Measurements from ENCODE around the gene OR10A5. TPM values are rescaled to one million over a fixed set of nuclear protein-coding genes. Genes with fewer than 3 reads are reported as not detected.

The OR10A5 gene
- total and polyA plus RNA-seq, 2 experiments from 2014 or later, result 0.37 TPM; not detected in 1

DNA sequence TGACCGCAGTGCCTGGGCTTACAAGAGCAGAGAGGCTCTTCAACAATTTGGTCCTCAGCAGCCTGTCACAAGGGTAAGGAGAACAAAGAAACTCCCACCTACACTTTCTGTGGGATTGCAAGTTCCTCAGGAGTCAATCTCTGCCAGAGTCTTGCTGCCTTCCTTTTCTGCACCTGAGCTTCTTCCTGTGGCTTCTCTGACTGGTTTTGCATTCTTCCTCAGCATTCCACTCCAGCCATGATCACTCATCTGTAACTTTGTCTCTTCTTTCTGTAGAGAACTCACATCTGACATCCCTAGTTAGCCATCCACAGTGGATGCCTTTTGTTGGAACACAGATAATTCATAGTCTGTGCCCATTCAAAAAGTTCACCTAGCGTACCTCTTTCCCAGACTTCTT, 31.8 kb upstream of the OR10A5 start (continued):
- TF ChIP-seq EZH2 (IDR thresholded peaks at IDR 0.05; ENCODE audit: low read depth, unreplicated experiment) (no peak), CREB1 (CRISPR knock-in tag; IDR thresholded peaks at IDR 0.05; ENCODE audit: low read depth) (no peak)

GRCh38 chr11:6817694-6818093, 27.8 kb upstream of the OR10A5 start:
- no peaks in the 10 kb centered on the region for H3K79me2 ChIP-seq (replicated peaks; ENCODE audit: insufficient read depth)
- H3K27me3 ChIP-seq (ENCODE audit: insufficient read depth), result no peaks in the 10 kb centered on the region
- Mint-ChIP-seq H3K4me3 (no peak overlapping the region), H3K36me3 (ENCODE audit: low read depth) (peaks cover 10% of the 10 kb centered on the region), H3K4me1 (peaks cover 4% of the 10 kb centered on the region; the same call in 1 of the 3 replicates), H3K9me3 (peaks cover 18% of the 10 kb centered on the region; the same call in 2 of the 3 replicates), H3K27me3 (ENCODE audit: insufficient read depth, low read depth, poor library complexity) (peaks cover under 1% of the 10 kb centered on the region), H3K27ac (no peak overlapping the region)
- no peak overlapping the region for H3K27ac ChIP-seq (ENCODE audit: low read depth)
- H3K9me2 ChIP-seq (ENCODE audit: insufficient read depth), result no peaks in the 10 kb centered on the region
- peak; percentile 70 for DNase-seq (ENCODE audit: low spot score)
- no peaks in the 10 kb centered on the region for H3F3A ChIP-seq (replicated peaks; ENCODE audit: low read depth)
- H3K36me3 ChIP-seq (ENCODE audit: insufficient read depth), result no peaks in the 10 kb centered on the region
- no peaks in the 10 kb centered on the region for H3K4me1 ChIP-seq (ENCODE audit: insufficient read depth)
- H3K4me3 ChIP-seq, result no peak overlapping the region
- no peaks in the 10 kb centered on the region for H4K20me1 ChIP-seq (replicated peaks; ENCODE audit: insufficient read depth)
- no peak for TF ChIP-seq NANOG (IDR thresholded peaks at IDR 0.05; ENCODE audit: borderline replicate concordance)
- TF ChIP-seq, protein P1, sequence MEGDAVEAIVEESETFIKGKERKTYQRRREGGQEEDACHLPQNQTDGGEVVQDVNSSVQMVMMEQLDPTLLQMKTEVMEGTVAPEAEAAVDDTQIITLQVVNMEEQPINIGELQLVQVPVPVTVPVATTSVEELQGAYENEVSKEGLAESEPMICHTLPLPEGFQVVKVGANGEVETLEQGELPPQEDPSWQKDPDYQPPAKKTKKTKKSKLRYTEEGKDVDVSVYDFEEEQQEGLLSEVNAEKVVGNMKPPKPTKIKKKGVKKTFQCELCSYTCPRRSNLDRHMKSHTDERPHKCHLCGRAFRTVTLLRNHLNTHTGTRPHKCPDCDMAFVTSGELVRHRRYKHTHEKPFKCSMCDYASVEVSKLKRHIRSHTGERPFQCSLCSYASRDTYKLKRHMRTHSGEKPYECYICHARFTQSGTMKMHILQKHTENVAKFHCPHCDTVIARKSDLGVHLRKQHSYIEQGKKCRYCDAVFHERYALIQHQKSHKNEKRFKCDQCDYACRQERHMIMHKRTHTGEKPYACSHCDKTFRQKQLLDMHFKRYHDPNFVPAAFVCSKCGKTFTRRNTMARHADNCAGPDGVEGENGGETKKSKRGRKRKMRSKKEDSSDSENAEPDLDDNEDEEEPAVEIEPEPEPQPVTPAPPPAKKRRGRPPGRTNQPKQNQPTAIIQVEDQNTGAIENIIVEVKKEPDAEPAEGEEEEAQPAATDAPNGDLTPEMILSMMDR (conservative IDR thresholded peaks at IDR 0.05; ENCODE audit: low read depth in 2 of 2), result peak; percentile 46 to 62
- no peak for TF ChIP-seq STAT1 (IDR thresholded peaks at IDR 0.05; ENCODE audit: unreplicated experiment)
- no peak overlapping the region for H2AFZ ChIP-seq
- no peak overlapping the region for H3K4me2 ChIP-seq
- ATAC-seq, result peak; percentile 100

DNA sequence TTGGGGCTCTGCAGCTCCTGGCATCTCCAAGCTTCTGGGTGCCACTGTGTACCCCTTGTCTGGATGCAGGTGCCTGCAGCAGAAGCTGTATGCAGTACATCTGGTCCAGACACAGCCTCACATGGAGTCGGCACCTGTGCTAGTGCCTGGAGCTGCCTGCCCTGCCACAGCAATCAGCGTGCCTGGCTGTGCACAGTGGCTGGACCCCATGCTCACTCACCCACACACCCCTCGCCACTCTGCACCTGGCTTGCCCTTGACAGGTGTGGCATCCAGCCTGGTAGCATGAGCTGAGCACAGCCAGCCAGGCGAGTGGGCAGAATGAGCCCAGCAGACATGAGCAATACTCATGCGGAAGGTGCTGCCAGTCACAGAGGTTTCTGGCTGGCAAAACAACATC, 26.5 kb upstream of the OR10A5 start:
- H3K9me3 Mint-ChIP-seq, result peaks cover 18% of the 10 kb centered on the region; the same call in 2 of the 3 replicates
- no peak overlapping the region for H3K27ac ChIP-seq (ENCODE audit: low read depth)
- no peak overlapping the region for H3K4me3 Mint-ChIP-seq
- no peak overlapping the region for H3K27ac Mint-ChIP-seq
- no peaks in the 10 kb centered on the region for H3K27me3 ChIP-seq (ENCODE audit: insufficient read depth)
- H3K36me3 ChIP-seq (ENCODE audit: insufficient read depth), result no peaks in the 10 kb centered on the region
- H3K4me1 Mint-ChIP-seq, result peaks cover 4% of the 10 kb centered on the region; the same call in 1 of the 3 replicates
- DNase-seq (ENCODE audit: low spot score) (no peak), ATAC-seq (no peak)
- H3K4me3 ChIP-seq, result no peak overlapping the region
- no peaks in the 10 kb centered on the region for H3F3A ChIP-seq (replicated peaks; ENCODE audit: low read depth)
- no peaks in the 10 kb centered on the region for H3K9me2 ChIP-seq (ENCODE audit: insufficient read depth)
- H3K36me3 Mint-ChIP-seq (ENCODE audit: low read depth), result peaks cover 10% of the 10 kb centered on the region
- no peak overlapping the region for H2AFZ ChIP-seq
- H3K79me2 ChIP-seq (replicated peaks; ENCODE audit: insufficient read depth), result no peaks in the 10 kb centered on the region
- H3K27me3 Mint-ChIP-seq (ENCODE audit: insufficient read depth, low read depth, poor library complexity), result no peaks in the 10 kb centered on the region
- H4K20me1 ChIP-seq (replicated peaks; ENCODE audit: insufficient read depth), result no peaks in the 10 kb centered on the region
- no peak overlapping the region for H3K4me2 ChIP-seq
- no peaks in the 10 kb centered on the region for H3K4me1 ChIP-seq (ENCODE audit: insufficient read depth)
- TF ChIP-seq ZNF331 (CRISPR knock-in tag; IDR thresholded peaks at IDR 0.05; ENCODE audit: low read depth) (no peak), ZNF114 (CRISPR knock-in tag; IDR thresholded peaks at IDR 0.05) (no peak), JUNB (IDR thresholded peaks at IDR 0.05; ENCODE audit: unreplicated experiment) (no peak), EZH2phosphoT487 (IDR thresholded peaks at IDR 0.05; ENCODE audit: unreplicated experiment) (no peak), NANOG (IDR thresholded peaks at IDR 0.05; ENCODE audit: borderline replicate concordance) (no peak)
- TF ChIP-seq, protein P2, sequence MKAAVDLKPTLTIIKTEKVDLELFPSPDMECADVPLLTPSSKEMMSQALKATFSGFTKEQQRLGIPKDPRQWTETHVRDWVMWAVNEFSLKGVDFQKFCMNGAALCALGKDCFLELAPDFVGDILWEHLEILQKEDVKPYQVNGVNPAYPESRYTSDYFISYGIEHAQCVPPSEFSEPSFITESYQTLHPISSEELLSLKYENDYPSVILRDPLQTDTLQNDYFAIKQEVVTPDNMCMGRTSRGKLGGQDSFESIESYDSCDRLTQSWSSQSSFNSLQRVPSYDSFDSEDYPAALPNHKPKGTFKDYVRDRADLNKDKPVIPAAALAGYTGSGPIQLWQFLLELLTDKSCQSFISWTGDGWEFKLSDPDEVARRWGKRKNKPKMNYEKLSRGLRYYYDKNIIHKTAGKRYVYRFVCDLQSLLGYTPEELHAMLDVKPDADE (IDR thresholded peaks at IDR 0.05), result no peak
- TF ChIP-seq, protein P3, sequence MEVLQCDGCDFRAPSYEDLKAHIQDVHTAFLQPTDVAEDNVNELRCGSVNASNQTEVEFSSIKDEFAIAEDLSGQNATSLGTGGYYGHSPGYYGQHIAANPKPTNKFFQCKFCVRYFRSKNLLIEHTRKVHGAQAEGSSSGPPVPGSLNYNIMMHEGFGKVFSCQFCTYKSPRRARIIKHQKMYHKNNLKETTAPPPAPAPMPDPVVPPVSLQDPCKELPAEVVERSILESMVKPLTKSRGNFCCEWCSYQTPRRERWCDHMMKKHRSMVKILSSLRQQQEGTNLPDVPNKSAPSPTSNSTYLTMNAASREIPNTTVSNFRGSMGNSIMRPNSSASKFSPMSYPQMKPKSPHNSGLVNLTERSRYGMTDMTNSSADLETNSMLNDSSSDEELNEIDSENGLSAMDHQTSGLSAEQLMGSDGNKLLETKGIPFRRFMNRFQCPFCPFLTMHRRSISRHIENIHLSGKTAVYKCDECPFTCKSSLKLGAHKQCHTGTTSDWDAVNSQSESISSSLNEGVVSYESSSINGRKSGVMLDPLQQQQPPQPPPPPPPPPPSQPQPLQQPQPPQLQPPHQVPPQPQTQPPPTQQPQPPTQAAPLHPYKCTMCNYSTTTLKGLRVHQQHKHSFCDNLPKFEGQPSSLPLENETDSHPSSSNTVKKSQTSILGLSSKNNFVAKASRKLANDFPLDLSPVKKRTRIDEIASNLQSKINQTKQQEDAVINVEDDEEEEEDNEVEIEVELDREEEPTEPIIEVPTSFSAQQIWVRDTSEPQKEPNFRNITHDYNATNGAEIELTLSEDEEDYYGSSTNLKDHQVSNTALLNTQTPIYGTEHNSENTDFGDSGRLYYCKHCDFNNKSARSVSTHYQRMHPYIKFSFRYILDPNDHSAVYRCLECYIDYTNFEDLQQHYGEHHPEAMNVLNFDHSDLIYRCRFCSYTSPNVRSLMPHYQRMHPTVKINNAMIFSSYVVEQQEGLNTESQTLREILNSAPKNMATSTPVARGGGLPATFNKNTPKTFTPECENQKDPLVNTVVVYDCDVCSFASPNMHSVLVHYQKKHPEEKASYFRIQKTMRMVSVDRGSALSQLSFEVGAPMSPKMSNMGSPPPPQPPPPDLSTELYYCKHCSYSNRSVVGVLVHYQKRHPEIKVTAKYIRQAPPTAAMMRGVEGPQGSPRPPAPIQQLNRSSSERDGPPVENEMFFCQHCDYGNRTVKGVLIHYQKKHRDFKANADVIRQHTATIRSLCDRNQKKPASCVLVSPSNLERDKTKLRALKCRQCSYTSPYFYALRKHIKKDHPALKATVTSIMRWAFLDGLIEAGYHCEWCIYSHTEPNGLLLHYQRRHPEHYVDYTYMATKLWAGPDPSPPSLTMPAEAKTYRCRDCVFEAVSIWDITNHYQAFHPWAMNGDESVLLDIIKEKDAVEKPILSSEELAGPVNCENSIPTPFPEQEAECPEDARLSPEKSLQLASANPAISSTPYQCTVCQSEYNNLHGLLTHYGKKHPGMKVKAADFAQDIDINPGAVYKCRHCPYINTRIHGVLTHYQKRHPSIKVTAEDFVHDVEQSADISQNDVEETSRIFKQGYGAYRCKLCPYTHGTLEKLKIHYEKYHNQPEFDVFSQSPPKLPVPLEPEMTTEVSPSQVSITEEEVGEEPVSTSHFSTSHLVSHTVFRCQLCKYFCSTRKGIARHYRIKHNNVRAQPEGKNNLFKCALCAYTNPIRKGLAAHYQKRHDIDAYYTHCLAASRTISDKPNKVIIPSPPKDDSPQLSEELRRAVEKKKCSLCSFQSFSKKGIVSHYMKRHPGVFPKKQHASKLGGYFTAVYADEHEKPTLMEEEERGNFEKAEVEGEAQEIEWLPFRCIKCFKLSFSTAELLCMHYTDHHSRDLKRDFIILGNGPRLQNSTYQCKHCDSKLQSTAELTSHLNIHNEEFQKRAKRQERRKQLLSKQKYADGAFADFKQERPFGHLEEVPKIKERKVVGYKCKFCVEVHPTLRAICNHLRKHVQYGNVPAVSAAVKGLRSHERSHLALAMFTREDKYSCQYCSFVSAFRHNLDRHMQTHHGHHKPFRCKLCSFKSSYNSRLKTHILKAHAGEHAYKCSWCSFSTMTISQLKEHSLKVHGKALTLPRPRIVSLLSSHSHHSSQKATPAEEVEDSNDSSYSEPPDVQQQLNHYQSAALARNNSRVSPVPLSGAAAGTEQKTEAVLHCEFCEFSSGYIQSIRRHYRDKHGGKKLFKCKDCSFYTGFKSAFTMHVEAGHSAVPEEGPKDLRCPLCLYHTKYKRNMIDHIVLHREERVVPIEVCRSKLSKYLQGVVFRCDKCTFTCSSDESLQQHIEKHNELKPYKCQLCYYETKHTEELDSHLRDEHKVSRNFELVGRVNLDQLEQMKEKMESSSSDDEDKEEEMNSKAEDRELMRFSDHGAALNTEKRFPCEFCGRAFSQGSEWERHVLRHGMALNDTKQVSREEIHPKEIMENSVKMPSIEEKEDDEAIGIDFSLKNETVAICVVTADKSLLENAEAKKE (CRISPR knock-in tag; IDR thresholded peaks at IDR 0.05), result no peak

All from GM23338 (cell line).